Astrocyte (in vitro differentiated cells and primary cell): ENCODE data around the gene BRD7.

Experiments
- CTCF ChIP-seq: IDR thresholded peaks from 2 replicates; pipeline ENCODE4 v1.5.1; 2011; ENCODE audit warnings: low read depth, mild to moderate bottlenecking, inconsistent platforms, low read length, moderate library complexity; ENCODE audit not compliant: insufficient read depth
- EZH2 ChIP-seq: IDR thresholded peaks from 2 replicates; pipeline ENCODE4 v1.6.1; 2012; ENCODE audit warnings: mild to moderate bottlenecking, low read length, inconsistent platforms; ENCODE audit not compliant: insufficient read depth

- TF ChIP-seq EZH2 (no peak), CTCF (no peak)
Measured at GRCh38 chr16:50316102-50316847, 52.5 kb downstream of the BRD7 start.
